Neutrophil (primary cell): Measurements from ENCODE around the gene GOLPH3.

Experiments used
- H3K27ac ChIP-seq: fragments of 200-600 bp; sonication (generic); 2 replicates; pipeline ENCODE4 v1.5.1; 2016; ENCODE audit warnings: mild to moderate bottlenecking, moderate library complexity
- H3K27me3 ChIP-seq: fragments of 200-600 bp; sonication (generic); 2 replicates; pipeline ENCODE4 v1.6.0; 2016; ENCODE audit warnings: mild to moderate bottlenecking
- H3K36me3 ChIP-seq: fragments of 200-600 bp; sonication (generic); 2 replicates; pipeline ENCODE4 v1.5.1; 2017
- H3K4me1 ChIP-seq, 2 experiments: fragments of 200-600 bp in 1 of 2; sonication (generic) in 1 of 2; 1 replicate in 1 of 2; 2 replicates in 1 of 2; pipeline versions ENCODE4 v1.5.1 to v1.6.1; 2013 to 2016; ENCODE audit warnings: low read depth in 1 of 2, low read length in 1 of 2, mild to moderate bottlenecking in 1 of 2, moderate library complexity in 1 of 2; ENCODE audit not compliant: control insufficient read depth in 1 of 2, insufficient read depth in 1 of 2
- H3K4me3 ChIP-seq, 2 experiments: fragments of 200-600 bp in 1 of 2; sonication (generic) in 1 of 2; 1 replicate in 1 of 2; 2 replicates in 1 of 2; pipeline ENCODE4 v1.5.1; 2013 to 2016; ENCODE audit warnings: low read depth in 1 of 2, low read length in 1 of 2, mild to moderate bottlenecking in 1 of 2, moderate library complexity in 1 of 2
- H3K9me3 ChIP-seq: fragments of 200-600 bp; sonication (generic); 2 replicates; pipeline ENCODE4 v1.5.1; 2016
- TF ChIP-seq, protein P1 (sequence below): fragments of 200-600 bp; sonication (generic); IDR thresholded peaks from 2 replicates; pipeline ENCODE4 v1.5.1; 2016; ENCODE audit warnings: antibody characterized with exemption

Gene GOLPH3

DNA sequence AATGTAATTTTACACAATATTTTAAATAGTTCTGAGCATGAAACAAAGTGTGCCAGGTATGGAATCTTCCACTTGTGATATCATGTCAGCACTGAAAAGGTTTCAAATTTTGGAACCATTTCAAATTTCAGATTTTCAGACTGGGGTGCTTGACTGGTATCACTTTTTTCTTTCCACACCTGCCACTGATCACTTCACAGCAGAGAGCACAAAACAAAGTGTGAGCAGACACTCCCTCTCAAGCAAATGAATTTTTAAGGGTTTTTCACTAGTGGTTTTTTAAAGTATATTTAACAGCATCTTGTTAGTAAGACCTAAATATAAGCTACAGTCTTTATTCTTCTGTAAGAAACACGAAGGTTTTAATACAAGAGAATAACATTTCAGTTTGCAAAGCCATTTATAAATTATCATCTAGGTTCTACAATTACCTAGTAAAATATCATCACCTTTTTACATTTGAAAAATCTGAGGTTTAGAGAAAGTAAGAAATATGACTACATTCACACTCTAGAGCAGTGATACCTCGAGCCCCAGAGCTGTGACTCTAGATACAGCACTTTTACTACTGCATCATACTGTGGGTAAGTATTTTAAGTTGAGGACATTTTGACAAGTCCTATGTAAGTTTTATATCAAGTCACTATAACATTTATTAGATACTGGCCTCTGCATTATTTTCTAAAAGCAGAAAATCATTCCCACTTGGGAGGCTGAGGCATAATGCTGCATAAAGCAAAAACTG lies 14.6 kb downstream of the GOLPH3 start:
- H3K27me3 ChIP-seq: no peaks in the 10 kb centered on the region
- H3K4me3 ChIP-seq: no peak overlapping the region
- TF ChIP-seq, protein P1, sequence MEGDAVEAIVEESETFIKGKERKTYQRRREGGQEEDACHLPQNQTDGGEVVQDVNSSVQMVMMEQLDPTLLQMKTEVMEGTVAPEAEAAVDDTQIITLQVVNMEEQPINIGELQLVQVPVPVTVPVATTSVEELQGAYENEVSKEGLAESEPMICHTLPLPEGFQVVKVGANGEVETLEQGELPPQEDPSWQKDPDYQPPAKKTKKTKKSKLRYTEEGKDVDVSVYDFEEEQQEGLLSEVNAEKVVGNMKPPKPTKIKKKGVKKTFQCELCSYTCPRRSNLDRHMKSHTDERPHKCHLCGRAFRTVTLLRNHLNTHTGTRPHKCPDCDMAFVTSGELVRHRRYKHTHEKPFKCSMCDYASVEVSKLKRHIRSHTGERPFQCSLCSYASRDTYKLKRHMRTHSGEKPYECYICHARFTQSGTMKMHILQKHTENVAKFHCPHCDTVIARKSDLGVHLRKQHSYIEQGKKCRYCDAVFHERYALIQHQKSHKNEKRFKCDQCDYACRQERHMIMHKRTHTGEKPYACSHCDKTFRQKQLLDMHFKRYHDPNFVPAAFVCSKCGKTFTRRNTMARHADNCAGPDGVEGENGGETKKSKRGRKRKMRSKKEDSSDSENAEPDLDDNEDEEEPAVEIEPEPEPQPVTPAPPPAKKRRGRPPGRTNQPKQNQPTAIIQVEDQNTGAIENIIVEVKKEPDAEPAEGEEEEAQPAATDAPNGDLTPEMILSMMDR: no peak
- no peak overlapping the region for H3K27ac ChIP-seq
- no peaks in the 10 kb centered on the region for H3K4me1 ChIP-seq
- no peaks in the 10 kb centered on the region for H3K9me3 ChIP-seq
- peaks cover 12% of the 10 kb centered on the region for H3K36me3 ChIP-seq

GRCh38 chr5:32158679-32158975 lies 15.5 kb downstream of the GOLPH3 start:
- H3K4me3 ChIP-seq: no peak overlapping the region
- no peak overlapping the region for H3K27ac ChIP-seq
- TF ChIP-seq, protein P1: no peak
- H3K4me1 ChIP-seq: no peaks in the 10 kb centered on the region
- no peaks in the 10 kb centered on the region for H3K9me3 ChIP-seq
- peaks cover 12% of the 10 kb centered on the region for H3K36me3 ChIP-seq
- H3K27me3 ChIP-seq: no peaks in the 10 kb centered on the region

DNA sequence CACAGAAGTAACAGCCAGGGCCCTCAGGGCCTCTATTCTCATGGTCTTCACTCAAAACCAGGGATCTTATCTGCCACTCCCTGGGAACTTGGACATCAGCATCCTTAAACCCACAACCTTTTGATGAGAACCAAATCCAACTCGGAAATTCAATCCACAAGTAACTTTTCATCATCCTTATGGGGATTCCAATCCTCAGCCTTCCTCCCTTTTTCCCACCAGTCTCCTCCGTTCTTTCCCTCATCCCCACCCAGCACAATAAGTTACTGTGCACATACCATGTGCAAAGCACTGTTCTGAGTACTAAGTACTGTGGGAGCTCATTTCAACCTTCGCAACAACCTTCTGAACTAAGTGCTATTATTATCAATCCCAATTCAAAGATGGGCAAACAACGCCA lies 17.0 kb downstream of the GOLPH3 start:
- no peak overlapping the region for H3K4me3 ChIP-seq
- TF ChIP-seq, protein P1: no peak
- no peaks in the 10 kb centered on the region for H3K4me1 ChIP-seq
- no peaks in the 10 kb centered on the region for H3K9me3 ChIP-seq
- H3K36me3 ChIP-seq: peaks cover 12% of the 10 kb centered on the region
- H3K27me3 ChIP-seq: no peaks in the 10 kb centered on the region
- H3K27ac ChIP-seq: no peak overlapping the region

DNA sequence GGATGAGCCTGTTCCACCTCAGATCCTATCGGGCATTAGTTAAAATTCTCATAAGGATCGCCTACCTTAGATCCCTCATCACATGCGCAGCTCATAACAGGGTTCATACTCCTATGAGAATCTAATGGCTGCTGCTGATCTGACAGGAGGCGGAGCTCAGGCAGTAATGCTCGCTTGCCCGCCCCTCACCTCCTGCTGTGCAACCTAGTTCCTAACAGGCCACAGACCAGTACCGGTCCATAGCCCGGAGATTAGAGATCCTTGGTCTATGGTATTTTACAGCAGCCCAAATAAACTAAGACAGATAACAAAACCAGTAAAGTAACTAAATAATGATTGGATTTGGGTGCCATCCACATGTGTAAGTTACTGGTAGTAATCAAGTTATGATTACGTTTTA lies 17.5 kb downstream of the GOLPH3 start:
- Histone ChIP-seq H3K4me3 (no peak overlapping the region), H3K4me1 (no peaks in the 10 kb centered on the region), H3K36me3 (peaks cover 12% of the 10 kb centered on the region), H3K27me3 (no peaks in the 10 kb centered on the region), H3K27ac (no peak overlapping the region), H3K9me3 (no peaks in the 10 kb centered on the region)
- TF ChIP-seq, protein P1: no peak

- Histone ChIP-seq H3K4me1 (no peaks in the 10 kb centered on the region), H3K36me3 (peaks cover 12% of the 10 kb centered on the region), H3K9me3 (no peaks in the 10 kb centered on the region), H3K4me3 (no peak overlapping the region), H3K27ac (no peak overlapping the region), H3K27me3 (no peaks in the 10 kb centered on the region)
- TF ChIP-seq, protein P1: no peak
Measured at GRCh38 chr5:32155211-32155610, 18.9 kb downstream of the GOLPH3 start.
